GM12801 (cell line): ENCODE measurements around the gene PRRG2.

Source experiments
- TF ChIP-seq, protein P1 (sequence below): IDR thresholded peaks from one replicate; pipeline ENCODE4 v1.5.1; 2011; ENCODE audit warnings: control low read depth; ENCODE audit not compliant: insufficient read length; ENCODE audit errors: extremely low read depth

PRRG2 gene

GRCh38 chr19:49579947-49580263 is 1.2 kb upstream of the PRRG2 start:
- TF ChIP-seq, protein P1, sequence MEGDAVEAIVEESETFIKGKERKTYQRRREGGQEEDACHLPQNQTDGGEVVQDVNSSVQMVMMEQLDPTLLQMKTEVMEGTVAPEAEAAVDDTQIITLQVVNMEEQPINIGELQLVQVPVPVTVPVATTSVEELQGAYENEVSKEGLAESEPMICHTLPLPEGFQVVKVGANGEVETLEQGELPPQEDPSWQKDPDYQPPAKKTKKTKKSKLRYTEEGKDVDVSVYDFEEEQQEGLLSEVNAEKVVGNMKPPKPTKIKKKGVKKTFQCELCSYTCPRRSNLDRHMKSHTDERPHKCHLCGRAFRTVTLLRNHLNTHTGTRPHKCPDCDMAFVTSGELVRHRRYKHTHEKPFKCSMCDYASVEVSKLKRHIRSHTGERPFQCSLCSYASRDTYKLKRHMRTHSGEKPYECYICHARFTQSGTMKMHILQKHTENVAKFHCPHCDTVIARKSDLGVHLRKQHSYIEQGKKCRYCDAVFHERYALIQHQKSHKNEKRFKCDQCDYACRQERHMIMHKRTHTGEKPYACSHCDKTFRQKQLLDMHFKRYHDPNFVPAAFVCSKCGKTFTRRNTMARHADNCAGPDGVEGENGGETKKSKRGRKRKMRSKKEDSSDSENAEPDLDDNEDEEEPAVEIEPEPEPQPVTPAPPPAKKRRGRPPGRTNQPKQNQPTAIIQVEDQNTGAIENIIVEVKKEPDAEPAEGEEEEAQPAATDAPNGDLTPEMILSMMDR = no peak

- TF ChIP-seq, protein P1 = no peak
Measured at GRCh38 chr19:49580264-49581006, 681 bp upstream of the PRRG2 start, which contains the start of gene NOSIP. Gene NOSIP (minus strand): TSS chr19:49580556. CDS start chr19:49560691, 19,865 bp downstream.

GRCh38 chr19:49583239-49583638 is 2.1 kb downstream of the PRRG2 start:
- TF ChIP-seq, protein P1 = no peak

DNA sequence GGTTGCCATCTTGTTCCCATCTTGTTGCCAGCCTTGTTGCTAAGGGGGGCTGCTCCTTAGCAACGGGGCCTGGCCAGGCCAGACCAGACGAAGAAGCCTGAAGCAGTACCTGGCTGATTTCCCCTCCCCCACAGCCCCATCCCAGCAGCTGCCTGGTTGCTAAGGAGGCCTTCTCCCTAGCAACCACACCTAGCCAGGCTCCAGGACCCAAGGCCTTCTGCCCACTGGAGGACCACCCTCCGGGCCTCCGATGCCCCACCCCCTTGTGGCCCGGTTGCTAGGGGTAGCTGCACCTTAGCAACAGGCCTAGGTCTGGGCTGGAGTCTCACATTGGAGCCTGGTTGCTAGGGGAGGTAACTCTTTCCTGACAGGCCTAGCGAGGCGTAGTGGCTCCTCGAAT is 3.9 kb downstream of the PRRG2 start:
- TF ChIP-seq, protein P1 = no peak

GRCh38 chr19:49587227-49587626 is 6.1 kb downstream of the PRRG2 start:
- TF ChIP-seq, protein P1 = no peak

GRCh38 chr19:49588365-49589122 is 7.4 kb downstream of the PRRG2 start:
- TF ChIP-seq, protein P1 = no peak

GRCh38 chr19:49589502-49589905 is 8.4 kb downstream of the PRRG2 start:
- TF ChIP-seq, protein P1 = no peak
